ENCODE results near the gene HSPBP1.

HSPBP1 gene

DNA sequence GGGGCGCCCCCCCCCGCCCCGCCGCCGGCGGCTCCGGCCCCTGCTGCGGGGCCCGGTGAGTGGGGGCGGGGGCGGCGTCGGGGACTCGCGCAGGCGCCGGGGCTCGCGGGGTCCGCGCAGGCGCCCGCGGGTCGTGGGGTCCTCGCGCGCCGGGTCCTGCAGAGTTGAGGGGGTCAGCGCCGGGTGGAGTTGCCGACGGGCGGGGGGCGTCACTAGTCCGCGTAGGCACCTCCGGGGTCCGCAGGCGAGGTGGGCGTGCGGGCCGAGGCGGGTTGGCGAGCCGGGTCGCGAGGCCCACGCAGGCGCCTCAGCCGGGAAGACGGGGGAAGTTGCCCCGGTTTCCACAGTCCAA is 21.5 kb downstream of the HSPBP1 start:
- H3K9me2 ChIP-seq (ENCODE audit: low read depth, low read length): no peaks in the 10 kb centered on the region
- no peaks in the 10 kb centered on the region for H4K20me1 ChIP-seq (ENCODE audit: insufficient read depth, low read length)
- H3K27me3 ChIP-seq (ENCODE audit: insufficient read depth, low read length): no peaks in the 10 kb centered on the region
- H3F3A ChIP-seq (ENCODE audit: insufficient read depth, low read length): peaks cover 7% of the 10 kb centered on the region
- peak overlapping the region; percentile 71 for H3K27ac ChIP-seq (ENCODE audit: low read depth, low read length, poor library complexity, severe bottlenecking)
- TF ChIP-seq, protein P1, sequence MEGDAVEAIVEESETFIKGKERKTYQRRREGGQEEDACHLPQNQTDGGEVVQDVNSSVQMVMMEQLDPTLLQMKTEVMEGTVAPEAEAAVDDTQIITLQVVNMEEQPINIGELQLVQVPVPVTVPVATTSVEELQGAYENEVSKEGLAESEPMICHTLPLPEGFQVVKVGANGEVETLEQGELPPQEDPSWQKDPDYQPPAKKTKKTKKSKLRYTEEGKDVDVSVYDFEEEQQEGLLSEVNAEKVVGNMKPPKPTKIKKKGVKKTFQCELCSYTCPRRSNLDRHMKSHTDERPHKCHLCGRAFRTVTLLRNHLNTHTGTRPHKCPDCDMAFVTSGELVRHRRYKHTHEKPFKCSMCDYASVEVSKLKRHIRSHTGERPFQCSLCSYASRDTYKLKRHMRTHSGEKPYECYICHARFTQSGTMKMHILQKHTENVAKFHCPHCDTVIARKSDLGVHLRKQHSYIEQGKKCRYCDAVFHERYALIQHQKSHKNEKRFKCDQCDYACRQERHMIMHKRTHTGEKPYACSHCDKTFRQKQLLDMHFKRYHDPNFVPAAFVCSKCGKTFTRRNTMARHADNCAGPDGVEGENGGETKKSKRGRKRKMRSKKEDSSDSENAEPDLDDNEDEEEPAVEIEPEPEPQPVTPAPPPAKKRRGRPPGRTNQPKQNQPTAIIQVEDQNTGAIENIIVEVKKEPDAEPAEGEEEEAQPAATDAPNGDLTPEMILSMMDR (IDR thresholded peaks at IDR 0.05; ENCODE audit: low read length): no peak
- no peak for TF ChIP-seq EZH2 (IDR thresholded peaks at IDR 0.05; ENCODE audit: borderline replicate concordance, low read length)
- peak overlapping the region; percentile 32; the same call in 1 of the 2 replicates for H3K4me2 ChIP-seq (ENCODE audit: low read length)
- no peak overlapping the region for H2AFZ ChIP-seq (ENCODE audit: low read length)
- peak overlapping the region; percentile 94 for H3K4me3 ChIP-seq (ENCODE audit: low read depth, low read length, poor library complexity, severe bottlenecking)
- no peaks in the 10 kb centered on the region for H3K9me3 ChIP-seq (ENCODE audit: low read length)
- H3K79me2 ChIP-seq (ENCODE audit: insufficient read depth, low read length): peaks cover 42% of the 10 kb centered on the region
- H3K9ac ChIP-seq (ENCODE audit: low read length): peak overlapping the region; percentile 95
- H3K4me1 ChIP-seq (ENCODE audit: insufficient read depth, low read length, severe bottlenecking): peaks cover 54% of the 10 kb centered on the region
- H3K36me3 ChIP-seq (ENCODE audit: insufficient read depth, low read length): peaks cover 31% of the 10 kb centered on the region; the same call in 1 of the 2 replicates

DNA sequence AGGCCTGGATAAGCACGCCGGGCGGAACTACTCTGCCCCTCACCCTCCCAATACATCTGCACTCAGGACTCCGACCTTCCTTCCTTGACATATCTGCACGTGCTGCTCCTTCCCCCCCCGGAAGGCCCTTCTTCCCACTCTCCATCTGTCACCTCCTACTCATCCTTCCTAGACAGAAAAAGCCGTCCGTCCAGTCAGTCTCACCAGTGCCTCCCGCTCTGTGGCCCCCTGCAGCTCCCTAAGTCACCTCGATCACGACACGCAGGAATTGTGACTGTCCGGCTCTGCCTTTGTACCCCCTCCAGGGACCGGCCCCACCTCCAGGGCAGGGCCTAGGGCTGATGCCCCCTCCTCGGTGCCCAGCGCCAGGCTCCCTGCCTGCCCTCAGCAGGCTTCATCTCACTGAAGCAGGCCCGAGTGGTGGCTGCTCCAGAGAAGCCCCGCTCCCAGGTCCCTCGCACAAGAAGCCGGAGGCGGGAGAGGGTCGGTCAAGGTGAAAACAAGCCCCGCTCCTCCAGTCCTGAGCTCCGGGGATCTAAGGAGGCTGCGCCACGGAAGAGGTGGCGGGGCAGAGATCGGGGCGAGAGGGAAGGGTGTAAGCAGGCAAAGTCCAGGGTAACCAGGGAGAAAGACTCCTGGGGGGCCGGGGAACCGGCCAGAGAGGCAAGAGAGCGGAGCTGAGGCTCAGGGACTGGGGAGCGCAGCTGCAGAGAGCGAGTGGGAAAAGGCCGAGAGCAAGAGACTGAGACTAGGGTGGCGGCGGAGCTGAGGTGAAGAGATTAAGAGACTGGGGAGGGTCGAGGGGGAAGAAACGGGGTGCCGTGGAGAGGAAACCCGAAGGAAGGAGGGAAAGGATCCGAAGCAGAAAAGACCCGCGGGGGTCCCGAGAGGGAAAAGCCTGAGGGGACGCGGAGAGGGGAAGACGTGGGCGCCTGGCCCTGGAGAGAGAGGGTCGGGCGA is 22.2 kb downstream of the HSPBP1 start:
- peaks cover 54% of the 10 kb centered on the region for H3K4me1 ChIP-seq (ENCODE audit: insufficient read depth, low read length, severe bottlenecking)
- H3K4me2 ChIP-seq (ENCODE audit: low read length): peak overlapping the region; percentile 96
- peaks cover 7% of the 10 kb centered on the region; the same call in 1 of the 2 replicates for H3F3A ChIP-seq (ENCODE audit: insufficient read depth, low read length)
- peaks cover 37% of the 10 kb centered on the region; the same call in 1 of the 2 replicates for H3K36me3 ChIP-seq (ENCODE audit: insufficient read depth, low read length)
- H3K27me3 ChIP-seq (ENCODE audit: insufficient read depth, low read length): no peaks in the 10 kb centered on the region
- peaks cover 49% of the 10 kb centered on the region for H3K79me2 ChIP-seq (ENCODE audit: insufficient read depth, low read length)
- no peaks in the 10 kb centered on the region for H4K20me1 ChIP-seq (ENCODE audit: insufficient read depth, low read length)
- H3K9ac ChIP-seq (ENCODE audit: low read length): peak overlapping the region; percentile 95
- peak overlapping the region; percentile 94 for H3K4me3 ChIP-seq (ENCODE audit: low read depth, low read length, poor library complexity, severe bottlenecking)
- H3K27ac ChIP-seq (ENCODE audit: low read depth, low read length, poor library complexity, severe bottlenecking): peak overlapping the region; percentile 100
- TF ChIP-seq, protein P1 (IDR thresholded peaks at IDR 0.05; ENCODE audit: low read length): no peak
- no peak for TF ChIP-seq EZH2 (IDR thresholded peaks at IDR 0.05; ENCODE audit: borderline replicate concordance, low read length)
- H3K9me2 ChIP-seq (ENCODE audit: low read depth, low read length): no peaks in the 10 kb centered on the region
- no peaks in the 10 kb centered on the region for H3K9me3 ChIP-seq (ENCODE audit: low read length)
- H2AFZ ChIP-seq (ENCODE audit: low read length): no peak overlapping the region

DNA sequence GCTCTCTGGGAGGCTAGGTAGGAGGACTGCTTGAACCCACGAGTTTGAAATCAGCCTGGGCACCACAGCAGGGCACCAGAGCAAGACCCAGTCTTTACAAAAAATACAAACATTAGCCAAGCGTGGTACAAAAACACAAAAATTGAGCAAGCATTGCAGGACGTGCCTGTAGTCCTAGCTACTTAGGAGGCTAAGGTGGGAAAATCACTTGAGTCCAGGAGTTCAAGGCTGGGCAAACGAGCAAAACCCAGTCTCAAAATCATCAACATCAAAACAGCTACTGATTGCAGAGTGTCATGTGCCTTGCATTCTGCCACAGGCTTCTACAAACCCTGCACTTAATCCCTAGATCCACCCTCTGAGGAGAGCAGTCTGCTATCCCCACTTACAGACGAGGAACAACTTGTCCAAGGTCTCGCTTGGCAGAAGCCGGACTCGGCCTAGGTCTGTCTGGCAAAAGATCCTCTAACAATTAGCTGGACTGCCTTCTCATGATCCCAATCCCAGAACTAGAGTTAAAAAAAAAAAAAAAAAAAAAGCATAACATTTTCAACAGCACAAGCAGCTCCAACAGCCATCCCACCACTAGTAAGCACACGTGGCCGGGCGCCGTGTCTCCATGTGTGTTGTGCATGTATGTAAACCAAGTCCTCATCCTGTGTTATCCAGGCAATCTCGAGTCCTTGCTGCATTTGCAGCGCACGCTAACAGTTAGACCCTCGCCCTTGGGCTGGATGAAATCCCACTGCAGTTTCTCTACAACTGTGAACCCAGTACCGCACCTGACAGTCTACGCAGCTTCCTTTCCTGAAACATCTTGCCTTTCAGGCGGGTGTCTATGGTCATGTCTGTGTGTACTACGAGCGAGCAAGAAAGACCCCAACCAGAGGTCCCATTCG is 23.1 kb downstream of the HSPBP1 start:
- H3F3A ChIP-seq (ENCODE audit: insufficient read depth, low read length): peaks cover 7% of the 10 kb centered on the region; the same call in 1 of the 2 replicates
- peak overlapping the region; percentile 94 for H3K4me3 ChIP-seq (ENCODE audit: low read depth, low read length, poor library complexity, severe bottlenecking)
- TF ChIP-seq, protein P1 (IDR thresholded peaks at IDR 0.05; ENCODE audit: low read length): no peak
- no peak for TF ChIP-seq EZH2 (IDR thresholded peaks at IDR 0.05; ENCODE audit: borderline replicate concordance, low read length)
- no peaks in the 10 kb centered on the region for H3K9me3 ChIP-seq (ENCODE audit: low read length)
- peaks cover 38% of the 10 kb centered on the region; the same call in 1 of the 2 replicates for H3K36me3 ChIP-seq (ENCODE audit: insufficient read depth, low read length)
- H3K9me2 ChIP-seq (ENCODE audit: low read depth, low read length): no peaks in the 10 kb centered on the region
- H4K20me1 ChIP-seq (ENCODE audit: insufficient read depth, low read length): no peaks in the 10 kb centered on the region
- H3K4me2 ChIP-seq (ENCODE audit: low read length): peak overlapping the region; percentile 96
- H3K4me1 ChIP-seq (ENCODE audit: insufficient read depth, low read length, severe bottlenecking): peaks cover 64% of the 10 kb centered on the region
- no peaks in the 10 kb centered on the region for H3K27me3 ChIP-seq (ENCODE audit: insufficient read depth, low read length)
- H3K79me2 ChIP-seq (ENCODE audit: insufficient read depth, low read length): peaks cover 58% of the 10 kb centered on the region
- no peak overlapping the region for H2AFZ ChIP-seq (ENCODE audit: low read length)
- H3K27ac ChIP-seq (ENCODE audit: low read depth, low read length, poor library complexity, severe bottlenecking): peak overlapping the region; percentile 100
- peak overlapping the region; percentile 95 for H3K9ac ChIP-seq (ENCODE audit: low read length)
